AML-193 (cell line): Measurements from ENCODE around the gene GPAT3.

Source experiments
- DNase-seq, 2 experiments: peaks; one replicate each; lab custom pipeline; 2025; lab: John Stamatoyannopoulos, UW

The GPAT3 gene

DNA sequence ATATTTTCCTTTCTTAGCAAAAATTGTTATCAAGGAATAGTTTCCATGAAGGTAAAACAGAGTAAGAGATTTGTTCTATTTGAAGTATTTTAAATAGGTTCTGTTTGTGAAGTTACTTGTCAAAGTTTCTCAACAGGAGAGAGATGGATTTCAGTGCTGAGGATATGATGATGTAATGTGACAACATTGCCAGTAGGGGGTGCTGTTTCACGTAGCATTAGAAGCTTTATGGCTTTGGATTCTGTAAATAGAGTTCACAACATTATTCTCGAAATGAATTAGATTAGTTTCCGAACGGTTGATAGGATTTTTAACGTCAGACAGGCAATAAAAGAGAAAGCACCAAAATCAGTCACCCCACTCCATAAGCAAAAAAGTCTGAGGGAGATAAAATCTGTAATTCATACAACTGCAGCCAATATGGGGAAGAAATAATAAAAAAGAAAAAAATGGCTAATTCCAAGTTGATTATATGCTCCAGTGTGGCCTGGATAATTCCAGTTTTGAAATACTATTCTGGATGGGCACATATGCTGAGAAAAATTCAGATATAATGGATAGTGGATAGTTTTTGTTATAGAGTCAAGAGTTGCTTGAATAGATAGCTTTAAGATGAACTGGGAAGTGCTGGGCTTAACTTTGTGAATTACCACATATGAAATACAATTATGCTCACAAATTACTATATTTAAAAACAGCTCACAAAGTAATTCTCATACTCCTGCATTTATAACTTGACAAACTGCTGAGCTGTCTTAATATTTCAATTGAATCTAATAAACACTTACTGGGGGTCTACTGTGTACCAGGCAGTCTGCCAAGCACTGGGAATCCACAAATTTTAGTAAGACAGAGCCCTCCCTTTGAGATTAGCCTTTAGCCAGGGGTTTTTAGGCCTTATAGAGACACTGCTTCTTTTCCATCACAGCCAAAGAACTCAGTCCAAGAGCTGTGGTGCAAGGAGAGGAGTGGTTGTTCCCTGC, 109.1 kb downstream of the GPAT3 start:
- peak; percentile 54 to 66 for DNase-seq

GRCh38 chr4:83646538-83647239, 110.8 kb downstream of the GPAT3 start:
- DNase-seq = no peak

- DNase-seq = no peak
Observed at GRCh38 chr4:83651846-83652245, 115.9 kb downstream of the GPAT3 start.
